Measurements from ENCODE around the gene SLC6A15.

The SLC6A15 gene

GRCh38 chr12:84874125-84874824 lies 38.3 kb downstream of the SLC6A15 start:
- peak; percentile 14 for DNase-seq

DNA sequence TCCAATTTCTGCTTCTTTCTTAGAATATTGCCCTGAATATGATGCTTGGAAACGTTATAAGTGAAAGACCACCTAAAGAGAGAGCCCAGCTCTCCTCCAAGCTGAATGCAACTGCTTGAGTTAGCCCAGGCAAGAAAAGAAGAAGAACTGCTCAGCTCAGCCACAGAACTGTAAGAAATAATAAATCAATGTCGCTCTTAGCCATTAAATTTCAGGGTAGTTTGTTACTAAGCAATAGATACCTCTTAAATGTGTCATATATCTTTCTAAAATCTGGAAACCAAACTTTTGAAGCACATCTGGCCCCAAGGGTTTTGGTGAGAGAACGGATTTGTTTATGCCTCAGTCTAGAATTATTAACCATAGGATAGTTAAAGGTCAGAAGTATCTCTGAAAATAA lies 50.4 kb downstream of the SLC6A15 start:
- no peak for DNase-seq

- DNase-seq, result no peak
Measured at GRCh38 chr12:84860718-84861117, 51.9 kb downstream of the SLC6A15 start.

DNA sequence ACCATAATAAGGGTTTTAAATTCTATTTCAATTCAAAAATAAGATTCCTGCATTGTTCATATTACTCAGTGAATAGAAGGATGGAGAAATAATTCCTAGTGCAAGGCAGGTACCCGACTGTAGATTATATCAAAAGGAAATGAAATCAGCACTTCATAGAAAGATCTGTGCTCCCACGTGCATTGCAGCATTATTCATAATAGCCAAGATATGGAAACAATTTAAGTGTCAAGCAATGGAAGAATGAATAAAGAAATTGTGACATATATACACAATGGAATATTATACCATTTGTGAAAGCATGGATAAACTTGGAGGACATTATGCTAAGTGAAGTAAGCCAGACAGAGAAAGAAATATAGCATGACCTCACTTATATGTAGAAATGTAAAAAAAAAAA lies 53.8 kb downstream of the SLC6A15 start:
- DNase-seq, result no peak

GRCh38 chr12:84857525-84858208 lies 54.9 kb downstream of the SLC6A15 start:
- DNase-seq, result no peak

DNA sequence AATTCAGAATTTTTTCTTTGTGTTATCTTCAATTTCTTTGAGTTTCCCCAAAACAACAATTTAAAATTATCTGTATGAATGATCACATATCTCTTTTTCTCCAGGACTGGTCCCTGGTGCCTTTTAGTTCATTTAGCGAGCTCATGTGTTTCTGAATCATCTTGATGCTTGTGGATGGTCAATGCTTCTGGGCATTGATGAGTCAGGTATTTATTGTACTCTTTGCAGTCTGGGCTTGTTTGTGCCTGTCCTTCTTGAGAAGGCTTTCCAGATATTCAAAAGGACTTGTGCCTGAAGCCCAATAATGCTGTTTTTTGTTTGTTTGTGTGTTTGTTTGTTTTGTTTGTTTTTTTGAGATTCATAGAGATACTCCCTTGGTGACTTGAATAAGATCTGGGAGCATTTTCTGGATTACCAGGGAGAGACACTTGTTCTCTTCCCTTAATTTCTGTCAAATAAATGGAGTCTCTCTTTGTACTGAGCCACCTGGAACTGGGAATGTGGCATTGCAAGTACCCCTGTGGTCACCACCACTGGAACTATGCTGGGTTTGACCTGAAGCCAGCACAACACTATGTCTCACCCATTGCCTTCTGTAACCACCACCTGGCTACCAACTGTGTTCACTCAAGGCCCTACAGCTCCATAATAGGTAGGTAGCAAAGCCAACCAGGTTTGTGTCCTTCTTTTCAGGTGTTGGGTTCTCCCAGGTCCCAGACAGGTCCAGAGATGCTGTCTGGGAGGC lies 56.3 kb downstream of the SLC6A15 start:
- no peak for DNase-seq

DNA sequence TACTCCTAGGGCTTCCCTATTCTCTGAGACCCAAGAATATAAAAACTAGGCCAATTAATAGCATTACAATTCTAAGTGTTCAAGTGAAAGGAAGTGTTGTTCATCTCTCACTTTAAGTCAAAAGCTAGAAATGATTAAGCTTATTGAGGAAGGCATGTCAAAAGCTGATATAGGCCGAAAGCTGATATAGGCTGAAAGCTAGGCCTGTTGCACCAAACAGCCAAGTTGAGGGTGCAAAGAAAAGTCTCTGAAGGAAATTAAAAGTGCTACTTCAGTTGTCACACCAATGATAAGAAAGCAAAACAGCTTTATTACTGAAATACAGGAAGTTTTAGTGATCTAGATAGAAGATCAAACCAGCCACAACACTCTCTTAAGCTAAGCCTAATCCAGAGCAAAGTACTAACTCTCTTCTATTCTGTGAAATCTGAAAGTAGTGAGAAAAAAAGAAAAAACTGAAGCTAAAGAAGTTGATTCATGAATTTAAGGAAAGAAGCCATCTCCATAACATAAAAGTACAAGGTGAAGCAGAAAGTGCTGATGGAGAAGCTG lies 68.9 kb downstream of the SLC6A15 start:
- DNase-seq, result no peak

DNA sequence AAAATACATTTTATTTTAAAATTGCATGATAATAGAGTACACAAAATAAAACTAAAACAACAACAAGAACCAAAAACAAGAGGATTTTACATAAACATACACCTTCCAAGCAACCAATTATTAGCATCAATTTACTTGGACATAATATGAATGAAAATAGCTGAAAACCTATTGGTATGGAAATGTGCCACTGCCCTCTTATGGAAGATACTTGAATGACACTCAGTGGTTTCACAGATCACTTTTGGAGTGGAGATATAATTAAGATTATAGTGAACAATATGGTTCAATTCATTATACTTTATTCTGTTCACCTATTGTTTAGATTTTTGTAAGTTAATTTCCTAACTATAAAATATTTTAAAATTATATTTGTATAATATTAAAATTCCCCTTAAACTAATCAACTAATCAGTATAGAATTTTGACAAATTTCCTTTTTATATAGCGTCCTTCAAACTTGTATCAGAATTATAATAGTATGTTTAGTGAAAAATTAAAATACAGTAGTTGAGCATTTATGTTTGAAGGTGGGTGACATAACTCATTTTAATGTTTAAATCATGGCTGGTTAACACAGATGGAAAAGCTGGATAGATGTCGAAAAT lies 70.1 kb downstream of the SLC6A15 start:
- peak; percentile 26 for DNase-seq

GRCh38 chr12:84841591-84841990 lies 71.0 kb downstream of the SLC6A15 start:
- no peak for DNase-seq

GRCh38 chr12:84840356-84840755 lies 72.2 kb downstream of the SLC6A15 start:
- DNase-seq, result no peak

DNA sequence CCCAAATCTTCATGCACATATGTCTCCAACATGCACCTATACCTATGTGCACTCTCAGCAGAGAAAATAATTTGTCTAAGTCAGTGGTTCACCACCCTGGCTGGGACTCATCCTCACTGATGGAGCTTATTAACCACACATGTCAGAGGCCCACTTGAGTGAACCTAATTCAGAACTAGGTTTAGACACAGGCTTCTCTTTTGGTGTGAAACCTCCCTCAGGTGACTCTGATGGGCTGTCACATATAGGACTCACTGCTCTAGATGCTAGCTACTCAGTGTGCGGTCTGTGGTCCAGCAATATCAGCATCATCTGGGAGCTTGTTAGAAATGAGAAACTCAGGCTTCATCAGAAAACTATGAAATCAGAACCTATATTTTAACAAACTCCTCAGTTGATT lies 85.7 kb downstream of the SLC6A15 start:
- no peak for DNase-seq

DNA sequence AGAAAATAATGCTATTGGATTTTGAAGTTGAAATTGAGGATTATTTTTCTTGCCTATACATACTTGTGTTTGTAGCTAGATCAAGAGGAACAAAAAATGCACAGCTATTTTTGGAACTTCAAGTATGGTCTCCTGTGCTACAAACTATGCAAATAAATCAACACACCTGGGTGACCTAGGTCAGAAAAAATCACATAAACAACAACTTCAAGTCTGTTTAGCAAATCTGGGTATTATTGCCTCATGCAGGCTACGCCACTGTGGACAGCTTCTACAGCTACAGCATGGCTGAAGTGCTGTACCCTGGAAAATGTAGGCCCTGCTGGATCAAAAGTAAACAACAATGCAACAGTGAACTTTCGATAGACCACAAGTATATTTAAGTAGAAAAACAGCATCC lies 87.5 kb downstream of the SLC6A15 start:
- no peak for DNase-seq

DNA sequence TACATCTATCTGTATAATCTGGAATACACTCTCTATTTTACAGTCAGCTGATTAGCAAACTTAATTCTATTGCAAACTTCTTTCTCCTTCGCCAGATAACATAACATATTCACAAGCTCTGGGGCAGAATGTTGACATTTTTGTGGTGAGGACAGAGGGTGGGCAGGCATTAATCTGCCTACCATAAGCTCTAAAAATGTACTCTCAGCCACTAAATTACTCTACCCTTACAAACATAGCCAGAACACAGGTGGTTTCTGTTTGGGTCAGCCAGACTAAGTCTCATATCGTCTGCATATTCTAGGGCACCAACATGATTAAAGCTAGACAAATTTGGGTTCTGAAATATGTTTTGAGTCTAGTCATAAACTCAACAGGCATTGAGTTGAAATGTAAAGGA lies 90.1 kb downstream of the SLC6A15 start:
- no peak for DNase-seq

GRCh38 chr12:84816916-84817695 lies 95.5 kb downstream of the SLC6A15 start:
- no peak for DNase-seq

DNA sequence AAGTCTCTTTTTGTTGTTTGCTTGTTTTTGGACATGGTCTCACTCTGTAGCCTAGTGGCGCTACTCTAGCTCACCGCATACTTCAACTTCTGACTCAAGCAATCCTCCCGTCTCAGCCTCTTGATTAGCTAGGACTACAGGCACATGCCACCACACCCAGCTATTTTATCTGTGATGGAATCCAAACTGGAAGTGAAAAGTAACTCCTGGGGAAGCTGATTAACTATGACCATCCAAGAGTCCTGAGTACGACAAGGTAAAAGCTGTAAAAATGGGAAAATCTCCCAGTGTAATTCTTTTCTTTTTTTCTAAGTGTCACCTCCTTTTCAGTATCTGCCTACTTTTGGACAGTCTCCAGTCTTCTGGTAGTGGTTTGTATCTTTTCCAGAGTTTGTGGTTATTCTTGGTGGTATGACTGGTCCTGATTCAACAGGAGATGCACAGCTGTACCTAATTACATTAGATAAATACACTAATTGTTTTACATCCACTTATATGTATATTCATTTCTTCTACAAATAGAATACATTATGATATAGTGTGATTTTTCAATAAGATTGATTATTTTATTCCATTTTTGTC lies 97.8 kb downstream of the SLC6A15 start:
- DNase-seq, result no peak

DNA sequence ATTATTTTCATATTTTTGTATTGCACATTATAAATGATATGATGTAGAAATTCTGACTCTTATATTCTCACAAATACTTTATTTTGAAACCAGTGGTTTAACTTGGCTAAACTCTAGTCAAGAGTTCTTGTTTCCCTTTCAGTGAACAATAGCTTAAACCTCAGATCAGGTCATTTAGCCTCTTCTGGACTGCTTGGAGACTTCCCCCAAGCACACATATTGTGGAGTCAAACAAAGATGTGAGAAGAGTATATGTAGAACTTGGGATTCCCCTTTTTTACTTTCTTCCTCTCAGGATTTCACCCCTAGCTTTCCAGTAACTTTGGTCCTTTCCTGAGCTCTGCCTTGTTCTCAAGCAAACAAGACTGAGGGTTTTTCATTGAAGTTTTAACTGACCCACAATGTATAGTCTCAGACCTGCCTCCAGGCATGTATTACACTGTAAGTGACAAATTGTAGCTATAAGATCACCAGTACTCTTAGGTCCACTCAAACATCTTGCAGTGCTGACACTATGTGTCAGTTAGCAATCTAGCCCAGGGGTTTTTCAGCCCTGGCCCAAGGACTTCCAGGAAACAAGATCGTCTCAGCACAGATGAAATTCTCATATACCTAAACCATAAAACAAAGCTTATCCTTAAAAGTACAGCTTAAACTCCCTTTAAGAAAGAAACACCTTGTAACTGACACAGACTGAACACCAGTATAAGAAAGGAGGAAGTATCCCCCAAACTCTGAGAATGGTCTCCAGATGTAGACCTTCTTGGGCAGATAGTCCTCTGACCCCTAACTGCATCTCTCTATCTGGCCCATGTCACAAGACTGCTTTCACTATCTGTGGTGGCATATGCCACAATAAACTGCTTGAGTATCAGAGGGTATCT lies 98.6 kb downstream of the SLC6A15 start:
- no peak for DNase-seq

DNA sequence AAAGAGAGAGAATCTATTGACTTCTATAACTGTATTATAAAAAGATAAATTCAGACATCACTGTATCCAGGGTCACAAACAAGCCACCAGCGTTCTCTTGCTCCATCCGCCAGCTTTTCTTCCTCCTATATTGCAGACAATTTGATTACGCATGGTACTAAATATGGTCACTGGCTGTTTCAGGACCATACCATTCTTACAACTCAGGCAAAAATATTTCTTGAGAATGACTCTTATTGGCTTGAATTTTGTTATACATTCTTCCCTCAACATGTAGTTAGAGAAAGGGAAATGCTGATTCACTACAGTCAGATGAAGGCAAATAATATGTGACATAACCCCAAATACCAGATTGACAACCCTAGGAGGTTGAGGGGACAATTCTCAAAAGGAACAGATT lies 101.3 kb downstream of the SLC6A15 start:
- DNase-seq, result no peak

DNA sequence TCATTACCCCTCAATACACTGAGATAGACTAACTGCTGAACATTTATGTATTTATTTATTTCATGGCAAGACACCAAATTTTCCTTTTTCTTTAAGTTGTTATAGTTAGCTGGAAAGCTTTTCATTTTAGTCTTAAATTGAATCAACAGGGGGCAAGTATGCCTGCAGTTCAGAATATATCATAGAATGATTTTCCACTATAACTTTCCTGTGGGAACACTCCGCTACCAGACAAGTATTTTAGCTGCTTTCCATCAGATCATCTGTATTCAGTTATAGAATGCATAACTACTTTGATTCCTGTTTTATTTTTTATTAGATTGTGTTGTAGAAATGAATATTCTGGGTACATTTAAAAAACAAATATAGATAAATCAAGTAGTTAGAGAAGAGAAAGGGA lies 102.0 kb downstream of the SLC6A15 start:
- DNase-seq, result no peak
